Panc1 (cell line): ENCODE results near the gene RILPL1. TPM values are rescaled to one million over a fixed set of nuclear protein-coding genes. Genes with fewer than 3 reads are reported as not detected.

Experiments
- ATAC-seq: fragments of 200-7000 bp; cut with Tn5 transposase; 2 replicates; pipeline ENCODE4 v1.9.1; 2020; ENCODE audit warnings: mild to moderate bottlenecking, moderate library complexity
- BruUV-seq: library from RNA; stranded (reverse); fragments of 400-500 nt; replicated peaks from 2 replicates; lab custom pipeline; 2021; lab: Mats Ljungman, UMichigan
- CTCF ChIA-PET: fragments of 300-600 bp; sonication (Branson Sonifier 250); formaldehyde crosslinking; loops from one replicate; lab custom pipeline; 2022; ENCODE audit warnings: antibody characterized with exemption; lab: Charles Lee
- POLR2A ChIA-PET: fragments of 300-600 bp; sonication (Branson Sonifier 250); formaldehyde crosslinking; loops from one replicate; lab custom pipeline; 2022; ENCODE audit warnings: antibody characterized with exemption; lab: Charles Lee
- DNase-seq: peaks from one replicate; pipeline ENCODE4 v3.0.0-alpha.2; 2010; ENCODE audit warnings: low read depth, low spot score
- H3K27ac ChIP-seq: 2 replicates; pipeline ENCODE4 v1.5.1; 2011; ENCODE audit warnings: mild to moderate bottlenecking, low read length, inconsistent platforms
- H3K27me3 ChIP-seq: fragments of 200-500 bp; sonication (Bioruptor generic); 2 replicates; pipeline ENCODE4 v1.6.0; 2014; ENCODE audit warnings: low read length, inconsistent platforms; ENCODE audit not compliant: control insufficient read depth, insufficient read depth
- H3K36me3 ChIP-seq: fragments of 200-500 bp; sonication (Bioruptor generic); 2 replicates; pipeline ENCODE4 v1.5.1; 2014; ENCODE audit warnings: inconsistent platforms, mild to moderate bottlenecking, low read length, moderate library complexity; ENCODE audit not compliant: control insufficient read depth, insufficient read depth
- H3K4me1 ChIP-seq: 2 replicates; pipeline ENCODE4 v1.5.1; 2011; ENCODE audit warnings: inconsistent platforms, mild to moderate bottlenecking, low read length, moderate library complexity; ENCODE audit not compliant: control insufficient read depth, insufficient read depth
- H3K4me3 ChIP-seq, 2 experiments: 2 replicates each; pipeline ENCODE4 v1.5.1; 2011 to 2012; ENCODE audit warnings: low read depth in 2 of 2, low read length in 2 of 2, mild to moderate bottlenecking in 2 of 2, inconsistent platforms in 1 of 2, moderate library complexity in 1 of 2
- H3K9me3 ChIP-seq: fragments of 200-500 bp; sonication (Bioruptor generic); 2 replicates; pipeline ENCODE4 v1.5.1; 2014; ENCODE audit warnings: low read depth, mild to moderate bottlenecking, inconsistent platforms, low read length, moderate library complexity; ENCODE audit not compliant: control insufficient read depth, insufficient read depth
- CTCF ChIP-seq: fragments of 450-650 bp; IDR thresholded peaks from 2 replicates; pipeline ENCODE4 v1.5.1; 2017; ENCODE audit warnings: mild to moderate bottlenecking
- POLR2AphosphoS5 ChIP-seq: IDR thresholded peaks from 2 replicates; pipeline ENCODE4 v1.6.1; 2012; ENCODE audit warnings: mild to moderate bottlenecking, low read depth, low read length, moderate library complexity
- REST ChIP-seq, 2 experiments: IDR thresholded peaks; 2 replicates each; pipeline ENCODE4 v1.6.1; 2011 to 2012; ENCODE audit warnings: low read depth in 2 of 2, control low read depth in 1 of 2, low read length in 1 of 2, mild to moderate bottlenecking in 1 of 2, moderate library complexity in 1 of 2; ENCODE audit not compliant: insufficient read depth in 1 of 2
- SIN3A ChIP-seq: IDR thresholded peaks from 2 replicates; pipeline ENCODE4 v1.6.1; 2012; ENCODE audit warnings: low read depth, mild to moderate bottlenecking, low read length, moderate library complexity, borderline replicate concordance; ENCODE audit not compliant: insufficient read depth
- TCF7L2 ChIP-seq: IDR thresholded peaks from 2 replicates; pipeline ENCODE4 v1.6.1; 2011; ENCODE audit warnings: mild to moderate bottlenecking, low read depth, low read length, inconsistent platforms
- in situ Hi-C: cut with HindIII; loops from 2 replicates; pipeline ENCODE4 v1.10.0; 2016; ENCODE audit warnings: low sequenced_read_pairs, low pct_unique_long_range_greater_than_20kb
- intact Hi-C: fragments of 100-400 bp; cut with micrococcal nuclease; formaldehyde crosslinking; loops from one replicate; pipeline ENCODE4 v1.10.0; 2022; ENCODE audit not compliant: unreplicated experiment
- total RNA-seq: library from RNA; stranded (reverse); gene quantifications from one replicate; pipeline ENCODE4 v1.2.1, GENCODE V29; 2021; ENCODE audit not compliant: unreplicated experiment

The RILPL1 gene
- total RNA-seq, 1 experiment from 2014 or later, result 16.2 TPM

GRCh38 chr12:123491481-123491880, 42.0 kb downstream of the RILPL1 start:
- H3K27ac ChIP-seq, result no peak overlapping the region
- in situ Hi-C loops (no loop called here), intact Hi-C loops (no loop called here)
- ATAC-seq, result no peak
- no peaks in the 10 kb centered on the region for H3K27me3 ChIP-seq
- POLR2A ChIA-PET, result interaction anchor here (0.6 kb wide), 1 partner anchor 23 kb away, joined by 4 read pairs; no protein-coding TSS in a partner anchor
- no peak for TF ChIP-seq REST (IDR thresholded peaks at IDR 0.05; ENCODE audit: insufficient read depth in 1 of 2, low read depth in 2 of 2, low read length in 1 of 2)
- no peak for TF ChIP-seq TCF7L2
- TF ChIP-seq SIN3A, result no peak
- TF ChIP-seq CTCF, result no peak
- TF ChIP-seq POLR2AphosphoS5, result no peak
- no peak overlapping the region for H3K4me3 ChIP-seq
- BruUV-seq, result no TSS peak
- CTCF ChIA-PET, result no interaction called here
- H3K36me3 ChIP-seq, result no peaks in the 10 kb centered on the region
- DNase-seq, result no peak
- H3K9me3 ChIP-seq, result no peaks in the 10 kb centered on the region
- no peaks in the 10 kb centered on the region for H3K4me1 ChIP-seq

GRCh38 chr12:123491056-123491455, 42.5 kb downstream of the RILPL1 start:
- BruUV-seq, result no TSS peak
- Histone ChIP-seq H3K4me1 (no peaks in the 10 kb centered on the region), H3K27me3 (no peaks in the 10 kb centered on the region), H3K9me3 (no peaks in the 10 kb centered on the region), H3K36me3 (no peaks in the 10 kb centered on the region), H3K27ac (no peak overlapping the region), H3K4me3 (no peak overlapping the region)
- ChIA-PET CTCF (no interaction called here), POLR2A (interaction anchor here (0.6 kb wide), 1 partner anchor 27 kb away, joined by 11 read pairs; no protein-coding TSS in a partner anchor)
- in situ Hi-C loops, result no loop called here
- no peak for TF ChIP-seq CTCF
- TF ChIP-seq REST (IDR thresholded peaks at IDR 0.05; ENCODE audit: insufficient read depth in 1 of 2, low read depth in 2 of 2, low read length in 1 of 2), result no peak
- no peak for TF ChIP-seq SIN3A
- TF ChIP-seq TCF7L2, result no peak
- no peak for TF ChIP-seq POLR2AphosphoS5
- ATAC-seq (no peak), DNase-seq (no peak)
- intact Hi-C loops, result no loop called here
